ENCODE measurements around the gene ENPP7.

The ENPP7 gene

DNA sequence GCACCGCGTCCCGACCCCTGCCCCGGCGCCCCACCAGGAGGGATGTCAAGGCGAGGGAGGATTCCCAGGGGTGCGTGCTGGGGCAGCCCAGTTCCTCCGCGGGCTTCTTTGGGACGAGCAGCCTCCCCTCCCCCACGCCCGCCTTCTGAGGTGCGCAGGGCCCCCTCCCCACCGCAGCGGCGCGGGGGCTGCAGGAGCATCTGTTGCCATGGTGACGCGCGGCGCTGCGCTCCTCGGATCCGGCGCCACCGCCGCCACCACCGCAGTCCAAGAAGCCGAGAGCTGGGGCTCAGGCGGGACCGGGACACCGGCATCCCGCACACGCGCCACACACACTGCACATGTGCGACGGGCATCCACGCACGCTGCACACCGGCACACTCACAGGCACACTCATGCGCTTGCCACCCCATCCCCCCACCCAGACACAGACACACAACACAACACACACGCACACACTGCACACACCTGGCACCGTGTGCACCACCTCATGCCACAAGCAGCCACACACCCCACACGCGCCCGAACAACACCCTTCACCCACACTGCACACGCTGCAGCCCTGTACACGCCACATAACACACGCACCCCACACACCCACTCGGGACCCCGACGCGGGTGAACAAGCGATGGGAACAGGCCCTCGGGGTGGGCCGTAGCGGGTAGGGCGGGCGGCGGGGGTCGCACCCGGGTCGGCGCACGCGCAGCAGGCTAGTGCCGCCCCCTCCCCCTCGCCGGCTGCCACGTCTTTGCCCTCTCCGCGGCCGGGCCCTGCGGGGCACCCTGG is 17.0 kb downstream of the ENPP7 start:
- Histone ChIP-seq H3K9me2 (replicated peaks; ENCODE audit: low read depth, low read length) (no peaks in the 10 kb centered on the region), H3K4me1 (ENCODE audit: insufficient read depth, low read length, poor library complexity, severe bottlenecking) (peaks cover 3% of the 10 kb centered on the region), H3K27me3 (ENCODE audit: insufficient read depth, low read length, poor library complexity, severe bottlenecking) (no peaks in the 10 kb centered on the region), H4K20me1 (ENCODE audit: insufficient read depth, low read length, poor library complexity, severe bottlenecking) (no peaks in the 10 kb centered on the region), H3K79me2 (ENCODE audit: insufficient read depth, low read length) (no peaks in the 10 kb centered on the region), H3K4me2 (ENCODE audit: low read depth, low read length, poor library complexity, severe bottlenecking) (no peak overlapping the region), H3K9ac (ENCODE audit: low read depth, low read length, poor library complexity, severe bottlenecking) (no peak overlapping the region), H3K4me3 (ENCODE audit: low read length, poor library complexity, severe bottlenecking) (no peak overlapping the region), H2AFZ (ENCODE audit: low read length) (no peak overlapping the region), H3F3A (ENCODE audit: low read depth) (no peaks in the 10 kb centered on the region; the same call in 1 of the 2 replicates), H3K9me3 (ENCODE audit: insufficient read depth, low read depth, low read length) (no peaks in the 10 kb centered on the region), H3K36me3 (ENCODE audit: insufficient read depth, low read length) (no peaks in the 10 kb centered on the region)
- TF ChIP-seq, protein P1, sequence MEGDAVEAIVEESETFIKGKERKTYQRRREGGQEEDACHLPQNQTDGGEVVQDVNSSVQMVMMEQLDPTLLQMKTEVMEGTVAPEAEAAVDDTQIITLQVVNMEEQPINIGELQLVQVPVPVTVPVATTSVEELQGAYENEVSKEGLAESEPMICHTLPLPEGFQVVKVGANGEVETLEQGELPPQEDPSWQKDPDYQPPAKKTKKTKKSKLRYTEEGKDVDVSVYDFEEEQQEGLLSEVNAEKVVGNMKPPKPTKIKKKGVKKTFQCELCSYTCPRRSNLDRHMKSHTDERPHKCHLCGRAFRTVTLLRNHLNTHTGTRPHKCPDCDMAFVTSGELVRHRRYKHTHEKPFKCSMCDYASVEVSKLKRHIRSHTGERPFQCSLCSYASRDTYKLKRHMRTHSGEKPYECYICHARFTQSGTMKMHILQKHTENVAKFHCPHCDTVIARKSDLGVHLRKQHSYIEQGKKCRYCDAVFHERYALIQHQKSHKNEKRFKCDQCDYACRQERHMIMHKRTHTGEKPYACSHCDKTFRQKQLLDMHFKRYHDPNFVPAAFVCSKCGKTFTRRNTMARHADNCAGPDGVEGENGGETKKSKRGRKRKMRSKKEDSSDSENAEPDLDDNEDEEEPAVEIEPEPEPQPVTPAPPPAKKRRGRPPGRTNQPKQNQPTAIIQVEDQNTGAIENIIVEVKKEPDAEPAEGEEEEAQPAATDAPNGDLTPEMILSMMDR (conservative IDR thresholded peaks at IDR 0.05; ENCODE audit: low read length): no peak
- no peak for TF ChIP-seq EZH2phosphoT487 (IDR thresholded peaks at IDR 0.05; ENCODE audit: borderline replicate concordance)

DNA sequence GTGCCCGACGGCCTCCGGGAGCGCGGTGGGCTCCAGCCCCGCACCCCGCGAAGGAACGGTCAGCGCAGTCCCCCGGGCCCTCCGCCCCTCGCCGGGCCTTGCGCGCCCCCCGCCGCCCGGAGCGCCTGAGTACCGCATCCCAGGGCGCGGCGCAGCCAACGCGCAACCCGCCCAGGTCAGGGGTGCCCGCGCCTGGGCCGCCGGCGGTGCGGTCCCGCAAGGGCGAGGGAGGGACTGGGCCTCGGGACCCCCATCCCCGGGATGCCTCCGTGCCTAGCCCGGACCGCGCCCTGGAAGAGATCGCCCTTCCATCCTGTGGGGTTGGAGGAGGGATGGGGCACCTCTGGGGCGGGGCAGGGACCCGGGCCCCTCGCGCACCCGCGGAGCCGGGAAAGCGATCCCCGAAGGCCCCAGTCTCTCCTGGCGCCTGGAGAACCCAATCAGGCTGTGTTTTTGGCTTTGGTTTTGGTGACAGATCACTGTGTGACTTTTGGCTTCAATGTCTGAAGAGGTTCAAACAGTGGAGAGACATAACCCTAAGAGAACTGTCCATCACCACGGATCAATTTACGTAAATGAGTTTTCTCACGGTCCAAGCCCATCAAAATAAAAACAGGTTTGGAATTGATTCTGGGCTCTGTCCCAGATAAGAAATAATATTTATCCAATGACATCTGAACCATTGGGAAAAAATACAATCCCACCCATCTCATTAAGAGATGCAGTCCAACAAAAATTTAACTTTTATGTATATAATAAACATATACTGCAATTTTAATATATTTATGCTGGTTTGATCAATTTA is 17.8 kb downstream of the ENPP7 start:
- Histone ChIP-seq H3K27me3 (ENCODE audit: insufficient read depth, low read length, poor library complexity, severe bottlenecking) (no peaks in the 10 kb centered on the region), H3K4me3 (ENCODE audit: low read length, poor library complexity, severe bottlenecking) (no peak overlapping the region), H3F3A (ENCODE audit: low read depth) (no peaks in the 10 kb centered on the region; the same call in 1 of the 2 replicates), H3K4me1 (ENCODE audit: insufficient read depth, low read length, poor library complexity, severe bottlenecking) (peaks cover 3% of the 10 kb centered on the region), H3K9me3 (ENCODE audit: insufficient read depth, low read depth, low read length) (no peaks in the 10 kb centered on the region), H3K79me2 (ENCODE audit: insufficient read depth, low read length) (no peaks in the 10 kb centered on the region), H3K9ac (ENCODE audit: low read depth, low read length, poor library complexity, severe bottlenecking) (no peak overlapping the region), H3K36me3 (ENCODE audit: insufficient read depth, low read length) (no peaks in the 10 kb centered on the region), H3K9me2 (replicated peaks; ENCODE audit: low read depth, low read length) (no peaks in the 10 kb centered on the region), H4K20me1 (ENCODE audit: insufficient read depth, low read length, poor library complexity, severe bottlenecking) (no peaks in the 10 kb centered on the region), H2AFZ (ENCODE audit: low read length) (no peak overlapping the region), H3K4me2 (ENCODE audit: low read depth, low read length, poor library complexity, severe bottlenecking) (no peak overlapping the region)
- TF ChIP-seq, protein P1 (conservative IDR thresholded peaks at IDR 0.05; ENCODE audit: low read length): no peak
- TF ChIP-seq EZH2phosphoT487 (IDR thresholded peaks at IDR 0.05; ENCODE audit: borderline replicate concordance): no peak

DNA sequence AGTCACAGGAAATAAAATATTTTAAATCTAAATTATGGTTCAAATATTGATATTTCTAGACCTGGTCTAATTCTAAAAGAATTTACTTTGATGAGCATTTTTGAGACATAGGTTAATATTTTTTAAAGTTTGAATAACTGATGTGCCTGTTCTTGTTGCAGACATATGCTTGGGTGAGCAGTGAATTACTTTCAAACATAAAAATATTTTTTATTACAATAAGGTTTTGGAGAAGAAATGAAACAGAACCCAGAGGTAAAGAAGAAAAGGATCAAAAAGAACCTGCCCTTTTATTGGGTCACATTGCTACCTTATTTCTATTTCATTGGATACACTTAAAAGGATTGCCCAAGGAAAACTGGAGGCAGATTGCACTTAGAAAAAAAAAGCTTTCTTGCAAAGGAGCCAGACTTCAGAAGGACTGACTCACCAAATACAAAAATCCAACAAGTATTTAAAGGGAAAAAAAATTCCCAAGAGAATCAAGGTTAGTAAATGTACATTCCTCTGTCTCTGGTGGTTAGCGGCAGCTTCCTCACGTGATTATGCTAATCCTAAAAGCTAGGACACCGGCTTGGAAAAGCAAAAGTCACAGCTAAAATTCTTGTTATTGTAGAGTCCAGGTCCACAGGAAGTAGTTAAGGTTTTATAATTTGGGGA is 18.5 kb downstream of the ENPP7 start:
- H3K4me2 ChIP-seq (ENCODE audit: low read depth, low read length, poor library complexity, severe bottlenecking): no peak overlapping the region
- no peaks in the 10 kb centered on the region for H4K20me1 ChIP-seq (ENCODE audit: insufficient read depth, low read length, poor library complexity, severe bottlenecking)
- H3K4me3 ChIP-seq (ENCODE audit: low read length, poor library complexity, severe bottlenecking): no peak overlapping the region
- no peak overlapping the region for H2AFZ ChIP-seq (ENCODE audit: low read length)
- no peak for TF ChIP-seq EZH2phosphoT487 (IDR thresholded peaks at IDR 0.05; ENCODE audit: borderline replicate concordance)
- TF ChIP-seq, protein P1 (conservative IDR thresholded peaks at IDR 0.05; ENCODE audit: low read length): no peak
- H3K36me3 ChIP-seq (ENCODE audit: insufficient read depth, low read length): no peaks in the 10 kb centered on the region
- no peaks in the 10 kb centered on the region for H3K27me3 ChIP-seq (ENCODE audit: insufficient read depth, low read length, poor library complexity, severe bottlenecking)
- H3K9me3 ChIP-seq (ENCODE audit: insufficient read depth, low read depth, low read length): no peaks in the 10 kb centered on the region
- no peaks in the 10 kb centered on the region for H3K79me2 ChIP-seq (ENCODE audit: insufficient read depth, low read length)
- H3K9me2 ChIP-seq (replicated peaks; ENCODE audit: low read depth, low read length): no peaks in the 10 kb centered on the region
- no peak overlapping the region for H3K9ac ChIP-seq (ENCODE audit: low read depth, low read length, poor library complexity, severe bottlenecking)
- H3K4me1 ChIP-seq (ENCODE audit: insufficient read depth, low read length, poor library complexity, severe bottlenecking): peaks cover 3% of the 10 kb centered on the region
- H3F3A ChIP-seq (ENCODE audit: low read depth): no peaks in the 10 kb centered on the region; the same call in 1 of the 2 replicates
